ENCODE results near the gene LDHAL6B. TPM values are rescaled to one million over a fixed set of nuclear protein-coding genes. Genes with fewer than 3 reads are reported as not detected.

LDHAL6B gene
- total RNA-seq, 1 donor from 2014 or later = not detected

- no peak for ATAC-seq
- DNase-seq (ENCODE audit: missing footprints) = no peak
- intact Hi-C loops (cut with DNase I) = no loop called here
These were observed 30.6 kb downstream of the LDHAL6B start for GRCh38 chr15:59237119-59237855.

DNA sequence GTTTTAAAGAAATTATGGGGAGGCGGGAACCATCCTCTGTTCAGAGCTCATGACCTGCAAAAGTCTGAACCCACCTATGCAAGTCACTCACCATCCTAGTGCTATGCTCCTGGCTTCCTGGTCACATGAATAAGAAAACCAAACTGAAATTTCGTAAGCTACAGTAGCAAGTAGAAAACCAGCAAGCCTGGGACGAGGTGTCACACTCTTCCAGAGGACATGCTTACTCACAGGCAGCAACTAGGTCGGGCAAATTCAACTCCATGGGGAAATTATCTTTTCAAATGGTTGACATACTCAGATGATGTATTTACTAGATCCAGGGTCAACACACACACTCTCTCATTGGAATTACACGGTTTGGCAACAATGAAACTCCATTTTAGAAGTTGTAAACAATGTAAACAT is 31.3 kb downstream of the LDHAL6B start:
- no peak for DNase-seq (ENCODE audit: missing footprints)
- ATAC-seq = no peak
- intact Hi-C loops (cut with DNase I) = no loop called here

- intact Hi-C loops (cut with DNase I) = no loop called here
- ATAC-seq = no peak
- DNase-seq (ENCODE audit: missing footprints) = no peak
These were observed 33.4 kb downstream of the LDHAL6B start for GRCh38 chr15:59240036-59240435.

GRCh38 chr15:59242649-59243048 is 36.0 kb downstream of the LDHAL6B start:
- DNase-seq (ENCODE audit: missing footprints) (no peak), ATAC-seq (no peak)
- intact Hi-C loops (cut with DNase I) = no loop called here

DNA sequence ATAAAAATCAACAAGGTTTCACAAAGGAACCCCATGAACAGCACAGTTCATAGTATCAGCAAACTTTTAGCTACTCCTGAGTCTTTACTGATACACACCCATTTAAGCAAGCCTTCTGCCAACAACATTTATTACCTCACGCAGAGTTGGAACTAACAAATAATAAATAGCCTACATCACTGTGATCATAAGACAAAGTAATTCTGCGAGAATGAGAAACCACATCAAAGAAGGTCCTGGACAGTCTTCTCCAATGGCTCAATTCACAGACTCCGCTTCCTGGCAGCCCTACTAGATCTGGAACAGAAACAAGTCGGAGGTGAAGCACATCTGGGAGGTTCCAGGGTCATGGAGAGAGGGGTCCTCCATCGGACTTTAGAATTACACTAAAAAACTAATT is 37.0 kb downstream of the LDHAL6B start:
- intact Hi-C loops (cut with DNase I) = no loop called here
- DNase-seq (ENCODE audit: missing footprints) = no peak
- no peak for ATAC-seq

DNA sequence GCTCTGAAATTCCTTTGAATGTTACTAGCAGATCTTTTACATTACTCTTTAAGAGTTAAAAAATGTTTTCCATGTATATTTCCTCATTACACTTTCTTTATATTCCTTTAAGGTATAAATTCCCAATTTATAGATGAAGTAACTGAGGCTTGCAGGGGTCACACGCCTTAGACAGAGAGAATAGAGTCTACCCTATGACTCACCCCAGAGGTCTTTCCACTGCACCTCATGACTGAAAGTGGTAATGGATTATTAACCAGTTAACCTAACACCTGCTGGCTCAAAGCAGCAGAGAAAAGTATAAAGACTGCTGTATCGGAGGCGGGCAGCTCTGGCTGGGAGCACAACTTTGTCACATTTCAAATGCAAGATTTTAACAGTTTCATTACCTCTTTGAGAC is 37.7 kb downstream of the LDHAL6B start:
- intact Hi-C loops (cut with DNase I) = no loop called here
- ATAC-seq (no peak), DNase-seq (ENCODE audit: missing footprints) (no peak)

GRCh38 chr15:59245559-59245958 is 38.9 kb downstream of the LDHAL6B start:
- intact Hi-C loops (cut with DNase I) = loop anchor here (5.0 kb wide), 1 partner anchor 127 kb away; the partner anchor contains the start of gene MYO1E
- DNase-seq (ENCODE audit: missing footprints) (no peak), ATAC-seq (no peak)

GRCh38 chr15:59247364-59247763 is 40.7 kb downstream of the LDHAL6B start:
- DNase-seq (ENCODE audit: missing footprints) (no peak), ATAC-seq (peak; percentile 71)
- intact Hi-C loops (cut with DNase I) = loop anchor here (1.0 to 5.0 kb wide), 2 partner anchors 125 to 245 kb away; partner anchors contain the start of gene MYO1E

DNA sequence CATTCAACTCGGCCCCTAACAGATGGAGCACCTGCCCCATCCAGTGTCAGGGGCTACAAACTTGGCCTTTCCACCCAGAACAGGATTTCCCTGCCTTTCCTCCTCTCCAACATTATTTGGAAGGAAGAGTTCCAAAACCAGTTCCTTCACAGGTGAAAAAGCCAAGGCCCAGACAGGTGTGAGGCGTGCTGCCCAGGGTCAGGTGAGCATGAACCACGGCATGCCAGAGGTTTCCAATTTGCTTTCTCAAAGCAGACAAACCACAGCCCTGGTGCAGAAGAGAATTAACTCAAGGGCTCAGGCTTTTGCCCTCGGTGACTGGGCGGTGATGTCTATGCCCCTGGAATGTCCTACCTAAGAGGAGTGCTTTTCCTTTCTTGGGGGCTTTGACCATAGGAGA is 43.2 kb downstream of the LDHAL6B start:
- intact Hi-C loops (cut with DNase I) = loop anchor here (5.0 kb wide), 1 partner anchor 122 kb away; the partner anchor contains the start of gene MYO1E
- ATAC-seq = no peak
- DNase-seq (ENCODE audit: missing footprints) = no peak

DNA sequence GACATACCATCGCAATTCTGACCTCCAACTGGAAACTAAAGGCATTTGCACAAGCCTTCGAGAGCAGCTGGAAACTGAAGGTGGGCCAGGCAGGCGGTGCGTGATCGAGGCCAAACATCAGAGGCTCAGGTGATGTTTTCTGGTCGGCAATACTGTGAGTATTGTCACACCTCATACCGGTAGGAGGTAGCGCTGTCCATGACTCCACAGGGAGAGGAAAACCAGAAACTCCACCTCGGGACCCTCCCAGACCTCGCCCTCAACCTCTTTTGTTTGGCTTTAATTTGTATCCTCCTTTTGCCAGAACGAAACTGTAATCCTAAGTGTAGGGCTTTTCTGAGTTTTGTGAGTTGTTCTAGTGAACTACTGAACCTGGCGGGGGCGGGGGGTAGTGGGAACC is 43.6 kb downstream of the LDHAL6B start:
- intact Hi-C loops (cut with DNase I) = no loop called here
- no peak for ATAC-seq
- no peak for DNase-seq (ENCODE audit: missing footprints)

DNA sequence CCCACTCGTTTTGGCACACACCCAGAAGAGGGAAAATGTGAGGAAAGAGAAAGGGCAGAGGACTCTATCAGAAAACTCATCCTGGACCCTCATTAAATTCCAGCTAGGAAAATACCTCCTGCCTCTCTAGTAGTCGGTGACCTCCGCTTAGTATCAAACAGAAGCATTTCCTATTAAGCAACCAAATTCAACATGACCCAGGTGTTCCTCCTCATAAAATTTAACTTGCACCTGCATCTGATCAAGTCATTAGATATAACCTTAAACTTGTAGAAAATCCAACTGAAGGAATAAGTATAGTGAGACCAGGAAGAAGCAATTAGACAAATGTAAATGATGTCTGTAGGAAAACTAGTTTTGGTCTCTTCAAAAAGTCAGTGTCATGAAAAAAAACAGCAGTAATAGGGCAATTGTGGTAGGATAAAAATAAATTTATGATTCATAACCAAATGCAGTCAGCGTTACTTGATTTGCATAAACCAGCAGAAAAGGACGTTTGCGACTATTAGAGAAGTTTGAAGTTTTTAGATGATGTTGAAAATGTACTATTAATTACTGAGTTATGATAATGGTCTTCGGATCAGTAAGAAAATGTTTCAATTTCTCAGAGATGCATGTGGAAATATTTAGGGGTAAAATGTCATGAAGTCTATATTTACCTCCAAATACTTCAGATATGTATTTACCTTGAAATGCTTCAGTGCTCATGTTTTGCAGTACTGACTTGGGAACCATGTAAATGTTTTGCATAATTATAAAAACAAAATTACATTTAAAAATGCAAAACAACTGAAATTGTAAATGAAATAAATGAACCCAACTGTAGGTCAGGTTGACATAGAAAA is 44.6 kb downstream of the LDHAL6B start:
- intact Hi-C loops (cut with DNase I) = no loop called here
- no peak for ATAC-seq
- DNase-seq (ENCODE audit: missing footprints) = no peak

DNA sequence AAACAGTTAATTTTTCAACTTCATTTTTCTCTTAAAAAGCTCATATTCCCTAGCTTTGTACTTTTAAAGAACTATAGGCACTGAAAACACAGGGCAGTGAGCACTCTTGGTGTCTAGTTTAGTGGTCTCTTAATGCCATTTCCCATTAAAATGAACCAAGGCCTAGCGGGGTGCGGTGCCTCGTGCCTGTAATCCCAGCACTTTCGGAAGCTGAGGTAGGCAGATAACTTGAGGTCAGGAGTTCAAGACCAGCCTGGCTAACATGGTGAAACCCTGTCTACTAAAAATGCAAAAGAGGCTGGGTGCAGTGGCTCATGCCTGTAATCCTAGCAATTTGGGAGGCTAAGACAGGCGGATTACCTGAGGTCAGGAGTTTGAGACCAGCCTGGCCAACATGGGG is 45.5 kb downstream of the LDHAL6B start:
- intact Hi-C loops (cut with DNase I) = no loop called here
- no peak for ATAC-seq
- no peak for DNase-seq (ENCODE audit: missing footprints)

GRCh38 chr15:59255680-59256336 is 49.2 kb downstream of the LDHAL6B start:
- DNase-seq (ENCODE audit: missing footprints) (no peak), ATAC-seq (no peak)
- intact Hi-C loops (cut with DNase I) = no loop called here

DNA sequence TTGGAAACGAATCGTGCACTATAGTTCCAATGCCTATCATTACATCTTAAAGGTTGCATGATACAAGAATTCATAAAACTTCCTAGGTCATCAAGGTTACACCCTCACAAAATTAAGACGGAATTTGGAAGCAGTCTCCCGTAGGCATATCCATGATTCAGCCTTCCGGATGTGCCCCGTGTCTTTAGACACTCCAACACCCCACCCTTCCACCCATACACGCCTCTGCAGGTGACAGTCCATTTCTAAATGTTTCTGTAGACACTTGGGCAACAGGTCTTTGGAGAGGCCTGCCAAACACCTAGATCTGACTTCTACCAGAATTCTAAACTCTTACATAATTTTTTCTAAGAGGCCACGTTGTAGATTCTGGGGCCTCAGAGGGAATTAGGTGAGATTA is 49.8 kb downstream of the LDHAL6B start:
- intact Hi-C loops (cut with DNase I) = no loop called here
- ATAC-seq (no peak), DNase-seq (ENCODE audit: missing footprints) (no peak)

DNA sequence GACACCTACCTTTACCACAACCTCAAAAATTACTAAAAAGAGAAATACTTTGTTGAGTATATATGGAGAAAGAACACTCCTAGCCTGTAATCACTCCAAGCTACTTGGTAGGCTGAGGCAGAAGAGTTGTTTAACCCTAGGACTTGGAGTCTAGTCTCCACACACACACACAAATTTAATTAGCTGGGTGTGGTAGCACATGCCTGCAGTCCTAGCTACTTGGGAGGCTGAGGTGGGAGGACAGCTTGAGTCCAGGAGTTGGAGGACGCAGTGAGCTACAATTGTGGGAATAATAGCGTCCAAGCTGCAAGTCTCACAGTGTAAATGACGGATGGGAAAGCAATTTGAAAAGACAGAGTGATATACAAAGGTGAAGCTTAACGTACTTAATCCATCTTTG is 50.5 kb downstream of the LDHAL6B start:
- intact Hi-C loops (cut with DNase I) = no loop called here
- DNase-seq (ENCODE audit: missing footprints) (no peak), ATAC-seq (no peak)

Small RNA genes within 50 kb of the gene (microRNA-seq; reads per million reads assigned to microRNA genes)
- gene MIR2116 = 4.3 reads per million, percentile 8 among the genes with 10 or more reads in this experiment

Other genes with a start within 250 kb of the LDHAL6B start
- 22.2 TPM for gene RNF111, start 219.2 kb upstream of the LDHAL6B start, total RNA-seq
- 0.54 TPM for gene CCNB2, start 101.7 kb upstream of the LDHAL6B start, total RNA-seq
- 37.6 TPM for gene MYO1E, start 166.0 kb downstream of the LDHAL6B start, total RNA-seq
- gene FAM81A, start 231.3 kb downstream of the LDHAL6B start, total RNA-seq = 11.0 TPM